GM20000 (cell line): Measurements from ENCODE around the gene TLL2.

Experiments
- DNase-seq: peaks from one replicate; pipeline ENCODE4 v3.0.0; 2012; ENCODE audit warnings: low spot score
- TF ChIP-seq, protein P1 (sequence below): IDR thresholded peaks from 2 replicates; pipeline ENCODE4 v1.5.1; 2012; ENCODE audit warnings: mild to moderate bottlenecking, control low read depth; ENCODE audit errors: extremely low read depth, missing control alignments

TLL2 gene

DNA sequence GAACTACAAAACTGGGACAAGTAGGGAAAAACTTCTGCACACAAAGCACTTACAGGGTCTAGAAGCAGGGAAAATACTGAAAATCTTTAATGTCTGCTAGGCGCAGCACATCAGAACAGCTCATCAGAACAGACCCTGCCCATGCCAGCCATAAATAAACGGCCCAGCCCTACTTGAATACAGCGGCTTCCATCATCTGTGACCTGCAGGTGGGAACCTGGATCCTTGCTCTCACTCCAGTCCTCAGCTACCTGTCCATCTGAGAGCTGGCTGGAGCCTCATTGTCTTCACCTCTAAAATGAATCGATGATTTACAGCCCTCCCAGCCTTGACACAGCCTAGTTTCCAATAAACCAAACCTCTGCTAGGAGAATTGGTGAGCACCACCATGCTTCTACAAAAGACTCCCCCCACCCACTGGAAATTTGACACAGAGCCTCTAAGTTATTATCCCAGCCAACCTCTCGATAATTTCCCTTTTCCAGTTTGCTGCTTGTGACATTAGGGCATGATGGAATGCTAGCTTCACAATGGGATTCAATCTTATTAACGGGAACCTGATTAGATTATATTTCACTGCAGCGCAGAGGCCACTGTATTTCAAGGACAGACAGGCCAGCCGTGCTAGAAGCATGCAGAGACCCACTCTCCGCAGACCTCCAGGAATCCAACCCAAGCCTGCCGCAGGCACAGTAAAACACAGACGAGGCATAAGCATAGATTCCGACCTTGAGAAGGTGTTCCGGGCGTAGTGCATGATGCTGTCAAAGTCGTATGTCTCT, 93.3 kb downstream of the TLL2 start:
- TF ChIP-seq, protein P1, sequence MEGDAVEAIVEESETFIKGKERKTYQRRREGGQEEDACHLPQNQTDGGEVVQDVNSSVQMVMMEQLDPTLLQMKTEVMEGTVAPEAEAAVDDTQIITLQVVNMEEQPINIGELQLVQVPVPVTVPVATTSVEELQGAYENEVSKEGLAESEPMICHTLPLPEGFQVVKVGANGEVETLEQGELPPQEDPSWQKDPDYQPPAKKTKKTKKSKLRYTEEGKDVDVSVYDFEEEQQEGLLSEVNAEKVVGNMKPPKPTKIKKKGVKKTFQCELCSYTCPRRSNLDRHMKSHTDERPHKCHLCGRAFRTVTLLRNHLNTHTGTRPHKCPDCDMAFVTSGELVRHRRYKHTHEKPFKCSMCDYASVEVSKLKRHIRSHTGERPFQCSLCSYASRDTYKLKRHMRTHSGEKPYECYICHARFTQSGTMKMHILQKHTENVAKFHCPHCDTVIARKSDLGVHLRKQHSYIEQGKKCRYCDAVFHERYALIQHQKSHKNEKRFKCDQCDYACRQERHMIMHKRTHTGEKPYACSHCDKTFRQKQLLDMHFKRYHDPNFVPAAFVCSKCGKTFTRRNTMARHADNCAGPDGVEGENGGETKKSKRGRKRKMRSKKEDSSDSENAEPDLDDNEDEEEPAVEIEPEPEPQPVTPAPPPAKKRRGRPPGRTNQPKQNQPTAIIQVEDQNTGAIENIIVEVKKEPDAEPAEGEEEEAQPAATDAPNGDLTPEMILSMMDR = no peak
- DNase-seq = no peak

DNA sequence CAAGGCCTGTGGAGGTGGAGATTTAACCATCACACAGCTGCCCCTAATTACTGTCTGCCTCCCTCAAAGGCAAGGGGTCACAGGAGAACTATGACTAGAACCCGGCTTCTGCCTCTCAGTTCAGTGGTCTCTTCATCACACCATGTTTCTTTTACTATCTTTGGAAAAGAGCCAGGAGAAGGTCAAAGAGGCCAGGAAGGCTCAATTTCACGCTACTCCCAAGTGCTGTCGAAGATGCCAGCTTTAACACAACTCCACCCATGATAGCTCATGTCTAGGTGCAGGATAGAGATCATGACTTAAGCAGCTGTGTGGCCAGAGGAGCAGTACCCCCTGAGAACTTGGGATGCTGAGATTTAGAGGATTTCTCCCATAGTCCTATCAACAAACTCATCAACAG, 94.4 kb downstream of the TLL2 start:
- DNase-seq = no peak
- TF ChIP-seq, protein P1 = no peak

DNA sequence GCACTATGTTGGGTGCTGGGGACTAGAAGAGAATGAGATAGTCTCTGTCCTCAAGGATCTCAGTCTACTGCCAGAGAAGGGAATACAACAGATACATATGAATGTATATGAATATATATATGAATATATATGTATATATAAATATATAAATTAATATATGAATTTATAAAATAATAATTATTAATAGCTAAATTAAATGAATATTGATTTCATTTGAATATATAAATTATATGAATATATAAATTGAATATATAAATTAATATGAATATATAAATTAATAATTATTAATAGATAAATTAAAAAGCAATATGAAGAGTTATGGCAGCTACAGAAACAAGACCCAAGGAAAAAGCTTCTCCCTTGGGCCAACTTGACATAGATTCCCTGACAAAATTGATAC, 95.1 kb downstream of the TLL2 start:
- no peak for DNase-seq
- TF ChIP-seq, protein P1 = no peak

DNA sequence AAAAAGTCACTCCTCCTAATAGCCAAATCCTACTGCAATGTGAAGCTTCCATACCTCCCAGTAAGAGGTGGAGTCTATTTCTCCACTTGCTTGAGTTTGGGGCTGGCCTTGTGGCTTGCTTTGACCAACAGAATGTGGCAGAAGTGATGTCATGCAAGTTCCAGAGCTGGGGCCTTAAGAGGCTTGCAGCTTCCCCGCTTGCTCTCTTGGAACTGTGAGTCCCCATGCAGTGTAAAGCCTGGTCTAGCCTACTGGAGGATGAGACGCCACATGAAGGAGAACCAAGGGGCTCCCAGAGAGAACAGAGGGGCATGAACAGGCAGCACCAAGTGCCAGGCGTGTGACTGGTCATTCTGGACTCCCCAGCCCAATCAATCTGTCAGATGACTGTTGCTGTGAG, 96.3 kb downstream of the TLL2 start:
- DNase-seq = no peak
- TF ChIP-seq, protein P1 = no peak

DNA sequence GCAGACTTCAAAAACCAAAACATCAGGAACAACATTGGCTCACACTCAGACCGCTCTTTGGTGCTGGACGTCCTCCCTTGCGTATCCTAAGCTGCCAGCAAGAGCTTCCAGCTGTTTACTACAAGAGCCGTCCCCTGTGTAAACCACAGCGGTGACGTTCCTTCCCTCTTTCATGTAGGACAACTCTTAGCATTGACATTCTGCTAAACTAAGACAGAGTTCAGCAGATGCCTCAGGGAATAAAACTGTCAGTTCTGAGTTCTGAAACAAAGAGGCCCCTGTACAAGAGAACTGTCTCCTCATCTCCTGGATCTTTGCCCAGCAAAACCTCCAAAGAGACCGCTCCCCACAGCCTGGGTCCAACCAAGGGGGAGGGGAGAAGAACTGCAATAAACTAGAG, 97.1 kb downstream of the TLL2 start:
- TF ChIP-seq, protein P1 = no peak
- DNase-seq = no peak

DNA sequence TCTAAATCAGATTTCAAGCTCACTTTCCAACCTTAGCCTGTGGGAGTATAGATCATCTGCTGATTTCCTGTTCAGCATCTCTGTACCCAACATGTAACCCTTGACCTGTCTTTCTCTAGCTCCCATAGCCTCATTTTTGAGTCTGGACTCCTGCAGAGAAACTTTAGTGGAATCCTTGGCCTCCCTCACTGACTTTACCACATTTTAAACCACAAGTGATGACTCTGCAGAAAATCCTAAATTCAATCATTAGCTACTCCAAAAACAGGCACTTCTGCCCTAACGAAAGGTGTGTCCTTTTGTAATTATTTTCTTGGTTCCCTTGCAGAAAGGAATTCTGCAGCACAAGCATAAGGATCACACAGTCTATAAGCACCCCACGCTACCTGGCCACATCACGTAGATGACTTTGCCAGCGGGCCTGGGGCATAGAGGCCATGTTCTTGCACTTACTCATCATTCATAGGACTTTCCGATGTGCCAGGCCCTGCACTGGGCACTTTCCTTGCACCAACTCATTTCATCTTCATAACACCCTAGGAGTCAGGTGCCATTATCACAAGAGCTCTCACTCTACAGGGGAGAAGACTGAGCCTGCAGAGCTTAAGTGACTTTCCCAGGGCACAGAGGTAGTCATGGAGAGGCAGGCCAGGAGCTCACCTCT, 97.7 kb downstream of the TLL2 start:
- DNase-seq = no peak
- TF ChIP-seq, protein P1 = no peak

DNA sequence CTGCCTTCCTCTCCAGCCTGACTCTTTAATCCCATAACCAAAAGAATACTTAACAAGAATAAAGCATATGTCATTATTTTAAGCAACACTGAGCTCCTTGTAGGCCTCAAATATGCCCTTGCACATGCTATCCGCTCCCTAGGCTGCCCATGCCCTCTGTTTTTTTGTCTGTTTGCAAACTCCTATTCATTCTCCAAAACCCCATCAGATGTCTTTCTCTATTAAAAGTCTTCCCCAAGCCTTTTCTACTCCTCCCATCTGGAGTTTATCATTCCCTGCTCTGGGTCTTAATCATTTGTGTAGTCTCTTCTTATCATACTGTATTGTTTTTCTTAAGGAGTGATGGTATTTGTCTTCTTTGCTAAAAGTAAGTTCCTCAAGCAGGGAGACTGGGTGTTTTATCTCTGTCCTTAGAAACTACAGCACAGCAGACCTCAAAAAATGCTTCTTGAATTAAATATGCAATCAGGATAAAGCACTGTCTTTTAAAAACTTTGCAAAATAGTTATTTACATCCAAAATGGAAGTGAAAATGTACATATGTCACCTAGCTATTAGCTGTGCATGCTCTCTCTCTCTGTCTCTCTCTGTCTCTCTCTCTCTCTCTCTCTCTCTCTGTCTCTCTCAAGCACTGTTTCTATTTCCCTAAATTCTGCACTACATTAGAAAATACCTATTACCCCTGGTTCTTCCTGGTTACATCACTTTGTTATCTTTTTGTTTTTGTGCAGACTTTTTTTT, 98.4 kb downstream of the TLL2 start:
- TF ChIP-seq, protein P1 = no peak

More for the DNA sequence above, 98.4 kb downstream of the TLL2 start:
- no peak for DNase-seq
